Measurements from ENCODE around the gene FUCA1.
"Not testable (repeated sequence)": the region's sequence is repeated elsewhere in the genome, so short reads cannot be mapped to it uniquely, and the experiment has no call there.

FUCA1 gene

DNA sequence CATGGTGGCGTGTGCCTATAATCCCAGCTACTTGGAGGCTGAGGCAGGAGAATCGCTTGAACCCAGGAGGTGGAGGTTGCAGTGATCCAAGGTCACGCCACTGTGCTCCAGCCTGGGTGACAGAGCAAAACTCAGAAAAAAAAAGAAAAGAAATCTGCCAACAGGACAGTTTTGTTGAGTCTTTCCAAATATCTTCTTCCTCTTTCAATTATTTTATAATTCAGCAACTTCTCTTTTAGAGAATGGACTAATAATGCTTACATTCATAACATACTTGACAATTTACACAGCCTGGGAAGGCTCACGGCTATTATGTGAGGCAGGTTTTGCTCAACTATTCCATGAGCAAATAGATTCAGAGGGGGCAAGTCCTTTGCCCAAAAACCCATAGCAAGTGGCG lies 27.0 kb upstream of the FUCA1 start:
- DNase-seq, result no peak

- DNase-seq, result no peak
Measured at GRCh38 chr1:23889074-23889473, 21.0 kb upstream of the FUCA1 start.

DNA sequence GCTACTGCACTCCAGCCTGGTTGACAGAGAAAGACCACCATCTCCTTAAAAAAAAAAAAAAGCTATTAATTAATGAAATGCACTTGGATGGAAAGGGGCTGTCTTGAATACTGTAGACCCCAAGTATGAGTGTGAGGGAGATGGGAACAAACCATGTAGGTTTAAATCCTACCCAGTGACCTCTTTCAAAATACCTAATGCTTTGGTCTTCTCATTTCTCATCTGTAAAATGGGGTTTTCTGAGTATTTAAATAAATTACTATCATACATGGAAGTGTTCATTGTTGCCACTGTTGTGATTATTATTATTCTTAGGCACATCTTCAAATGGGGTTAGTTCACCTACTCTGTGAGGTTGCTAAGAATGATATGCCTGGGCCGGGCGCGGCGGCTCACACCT lies 17.1 kb upstream of the FUCA1 start:
- DNase-seq, result no peak

DNA sequence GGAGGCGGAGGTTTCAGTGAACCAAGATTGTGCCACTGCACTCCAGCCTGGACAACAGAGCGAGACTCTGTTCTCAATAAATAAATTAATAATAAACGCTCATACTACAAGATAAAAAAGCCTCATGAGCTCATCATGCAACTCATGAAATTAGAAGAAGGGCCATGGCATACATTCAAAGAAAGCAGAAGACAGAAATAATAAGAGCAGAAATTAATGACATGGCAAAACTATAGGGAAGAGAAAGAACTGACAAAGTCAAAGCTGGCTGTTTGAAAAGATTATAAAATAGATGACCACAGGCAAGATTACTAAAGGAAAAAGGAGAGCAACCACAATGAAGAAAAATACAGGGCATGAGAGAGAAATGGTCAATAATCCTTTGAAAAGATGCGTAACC lies 14.7 kb upstream of the FUCA1 start:
- DNase-seq, result no peak

DNA sequence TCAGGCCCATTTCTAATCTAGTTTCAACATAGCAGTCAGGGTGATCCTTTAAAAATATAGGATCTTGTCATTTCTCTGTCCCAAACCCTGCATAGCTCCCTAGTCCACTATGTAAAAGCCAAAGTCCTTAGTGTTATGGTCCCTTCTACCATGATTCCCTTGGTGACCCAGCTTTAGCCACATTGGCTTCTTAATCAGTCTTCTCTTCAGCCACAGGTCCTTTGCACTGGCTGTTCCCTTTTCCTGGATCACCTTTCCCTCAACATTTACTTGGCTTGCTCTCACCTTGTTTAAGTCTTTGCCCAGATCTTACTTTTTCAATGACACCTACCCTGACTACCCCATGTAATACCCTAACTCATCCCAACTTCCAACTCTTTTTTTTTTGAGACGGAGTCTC lies 11.7 kb upstream of the FUCA1 start:
- DNase-seq, result no peak

DNA sequence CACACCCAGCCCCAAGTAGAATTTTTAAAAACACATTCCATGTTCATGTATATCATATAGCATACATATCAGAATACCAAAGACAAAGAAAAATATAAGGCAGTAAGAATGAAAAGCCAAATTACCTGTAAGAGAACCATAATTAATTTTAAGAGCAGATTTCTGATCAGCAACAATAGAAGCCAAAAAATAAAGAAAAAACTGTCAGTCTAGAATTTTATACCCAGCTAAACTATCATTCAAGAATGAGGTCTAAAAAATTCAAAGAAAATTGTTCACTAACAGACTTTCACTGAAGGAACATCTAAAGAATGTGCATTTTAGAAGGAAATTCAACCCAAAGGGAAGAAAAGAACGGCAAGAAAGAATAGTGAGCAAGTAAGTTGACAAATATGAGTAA lies 10.6 kb upstream of the FUCA1 start:
- DNase-seq, result no peak

- DNase-seq, result no peak
Measured at GRCh38 chr1:23875382-23875781, 7.3 kb upstream of the FUCA1 start.

GRCh38 chr1:23872421-23872820 lies 4.3 kb upstream of the FUCA1 start:
- no peak for DNase-seq

DNA sequence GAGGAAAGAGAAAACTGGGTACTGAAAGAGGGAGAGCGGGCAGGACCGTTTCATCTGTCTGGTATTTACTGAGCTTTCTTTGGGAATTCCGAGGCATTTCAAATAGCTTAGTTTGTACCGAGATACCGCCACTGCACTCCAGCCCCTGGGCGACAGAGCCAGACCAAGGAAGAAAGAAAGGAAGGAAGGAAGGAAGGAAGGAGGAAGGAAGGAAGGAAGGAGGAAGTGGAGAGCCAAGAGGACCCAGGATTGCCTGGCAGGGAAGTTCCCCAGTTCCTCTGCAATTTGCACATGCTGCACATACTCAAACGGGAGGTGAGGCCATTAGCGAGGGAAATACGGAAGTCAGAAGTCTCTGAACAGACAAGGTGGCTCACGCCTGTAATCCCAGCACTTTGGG lies 961 bp upstream of the FUCA1 start:
- no peak for DNase-seq

- no peak for DNase-seq
Measured at GRCh38 chr1:23868557-23869016, 497 bp upstream of the FUCA1 start.

- DNase-seq, result peak; percentile 41
Measured at GRCh38 chr1:23867542-23867894, 572 bp downstream of the FUCA1 start.

DNA sequence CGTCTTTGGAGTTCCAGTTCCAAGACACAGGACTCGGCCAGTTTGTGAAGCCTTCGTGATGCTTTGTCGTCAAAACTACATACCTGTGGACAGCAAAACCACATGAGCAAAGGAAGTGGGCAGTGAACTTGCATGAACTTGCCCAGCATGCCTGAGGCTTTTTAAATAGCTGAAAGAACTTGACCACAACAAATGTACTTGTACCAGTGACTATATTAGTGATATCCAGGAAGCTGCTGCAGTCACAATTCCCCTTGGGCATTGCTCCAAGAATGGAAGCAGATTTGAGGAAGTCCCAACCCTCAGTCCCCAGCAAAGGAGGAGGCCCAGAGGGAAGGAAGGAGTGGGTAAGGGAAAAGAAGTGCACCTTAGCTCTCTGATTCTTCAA lies 2.6 kb downstream of the FUCA1 start:
- DNase-seq, result no peak

DNA sequence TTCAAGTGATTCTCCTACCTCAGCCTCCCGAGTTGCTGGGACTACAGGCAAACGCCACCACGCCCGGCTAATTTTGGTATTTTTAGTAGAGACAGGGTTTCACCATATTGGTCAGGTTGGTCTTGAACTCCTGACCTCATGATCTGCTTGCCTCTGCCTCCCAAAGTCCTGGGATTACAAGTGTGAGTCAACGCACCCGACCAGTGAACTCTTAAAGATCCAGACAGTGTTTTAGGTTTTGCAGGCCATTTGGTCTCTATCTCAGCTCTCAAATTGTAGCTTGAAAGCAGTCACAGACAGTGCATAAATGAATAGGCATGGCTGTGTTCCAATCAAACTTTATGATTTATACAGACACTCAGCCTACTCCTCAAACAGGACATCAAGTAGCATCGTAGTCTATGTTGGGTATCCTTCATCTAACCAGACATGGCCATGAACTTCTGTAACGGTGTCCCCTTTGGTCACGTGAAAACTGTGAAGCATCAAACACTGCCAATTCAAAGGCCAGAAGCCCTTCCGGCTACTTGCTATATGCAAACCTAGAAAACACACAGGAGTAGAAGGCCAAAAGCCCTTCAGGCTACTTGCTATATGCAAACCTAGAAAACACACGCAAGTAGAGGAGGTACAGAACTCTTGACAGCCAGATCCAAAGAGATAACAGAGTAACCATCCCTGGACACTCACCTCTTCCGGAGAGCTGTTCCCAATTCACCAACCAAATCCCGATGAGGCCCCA lies 3.1 kb downstream of the FUCA1 start:
- no peak for DNase-seq

DNA sequence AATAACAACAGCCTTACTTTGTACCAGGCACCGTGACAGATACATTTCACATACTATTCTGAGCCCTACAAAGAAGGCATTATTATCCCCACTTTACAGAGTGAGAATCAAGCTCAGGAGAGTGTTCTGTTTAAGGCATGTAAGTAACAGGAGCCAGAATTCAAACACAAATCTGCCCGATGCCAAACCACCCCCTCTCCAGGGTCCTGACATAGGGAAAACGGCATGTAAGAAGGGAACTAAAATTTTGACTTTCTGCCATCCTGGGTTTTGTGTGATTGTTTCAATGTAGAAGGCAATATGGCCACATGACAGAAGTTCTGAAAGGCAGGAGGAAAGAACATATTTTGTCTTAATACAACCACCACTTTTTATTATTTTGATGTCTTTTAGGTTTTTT lies 5.5 kb downstream of the FUCA1 start:
- DNase-seq, result no peak

DNA sequence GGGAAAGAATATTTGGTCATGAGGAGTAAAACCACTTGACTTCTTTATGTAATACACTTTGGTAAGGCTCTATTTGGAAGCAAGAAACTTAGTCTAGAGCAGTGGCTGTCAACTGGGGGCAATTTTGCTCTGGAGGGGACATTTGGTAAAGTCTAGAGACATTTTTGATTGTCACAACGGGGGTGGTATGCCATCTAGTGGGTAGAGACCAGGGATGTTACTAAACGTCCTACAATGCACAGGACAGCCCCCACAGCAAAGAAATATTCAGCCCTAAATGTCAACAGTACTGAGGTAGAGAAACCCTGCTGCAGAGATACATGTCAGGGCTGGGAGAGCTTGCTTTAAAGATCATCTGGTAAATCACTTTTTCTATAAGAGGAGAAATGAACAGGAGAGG lies 13.5 kb downstream of the FUCA1 start:
- no peak for DNase-seq

- not testable (repeated sequence) for DNase-seq
Measured at GRCh38 chr1:23853124-23853523, 15.0 kb downstream of the FUCA1 start.

DNA sequence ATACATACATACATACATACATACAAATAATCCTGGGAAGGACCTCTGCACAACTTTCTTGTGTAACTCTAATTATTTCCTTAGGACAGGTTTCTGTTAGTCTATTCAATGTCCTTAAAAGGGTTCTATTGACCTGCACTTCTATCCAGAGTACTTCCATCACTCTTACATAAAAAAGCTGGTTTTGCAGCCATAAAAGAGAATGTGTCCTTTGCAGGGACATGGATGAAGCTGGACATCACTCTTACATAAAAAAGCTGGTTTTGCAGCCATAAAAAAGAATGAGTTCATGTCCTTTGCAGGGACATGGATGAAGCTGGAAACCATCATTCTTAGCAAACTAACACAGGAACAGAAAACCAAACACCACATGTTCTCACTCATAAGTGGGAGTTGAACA lies 16.7 kb downstream of the FUCA1 start:
- not testable (repeated sequence) for DNase-seq

DNA sequence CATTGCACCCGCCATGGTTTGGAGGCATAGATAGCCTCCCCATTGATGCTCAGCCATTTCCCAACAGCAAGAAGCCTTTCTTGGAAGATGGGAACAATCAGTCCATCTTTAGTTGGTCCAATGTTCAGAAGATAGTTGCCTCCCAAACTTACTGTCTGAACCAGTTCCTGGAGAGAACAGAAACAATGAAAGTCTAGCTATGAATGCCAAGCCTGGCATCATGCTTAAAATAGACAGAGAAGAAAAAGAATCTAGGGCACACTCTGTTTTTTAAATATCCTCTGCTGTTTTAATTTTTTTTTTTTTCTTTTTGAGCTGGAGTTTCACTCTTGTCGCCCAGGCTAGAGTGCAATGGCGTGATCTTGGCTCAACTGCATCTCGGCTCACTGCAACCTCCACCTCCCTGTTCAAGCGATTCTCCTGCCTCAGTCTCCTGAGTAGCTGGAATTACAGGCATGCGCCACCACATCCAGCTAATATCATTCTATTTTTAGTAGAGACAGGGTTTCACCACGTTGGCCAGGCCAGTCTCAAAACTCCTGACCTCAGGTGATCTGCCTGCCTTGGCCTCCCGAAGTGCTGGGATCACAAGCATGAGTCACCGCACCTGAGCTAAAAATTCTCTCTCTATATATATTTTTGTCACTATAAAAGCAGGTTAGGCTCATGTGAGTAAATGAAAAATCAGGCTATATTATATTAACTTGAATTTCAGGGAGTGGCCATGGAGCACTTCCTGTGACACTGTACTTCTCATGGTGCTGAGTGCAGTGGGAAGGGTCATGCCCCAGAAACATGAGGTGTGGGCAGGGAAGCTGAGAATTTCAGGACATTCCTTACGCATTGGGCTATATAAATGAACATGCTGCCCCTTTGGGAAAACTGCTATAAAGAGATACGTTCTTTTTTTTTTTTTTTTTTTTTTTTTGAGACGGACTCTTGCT lies 19.1 kb downstream of the FUCA1 start:
- DNase-seq, result no peak

DNA sequence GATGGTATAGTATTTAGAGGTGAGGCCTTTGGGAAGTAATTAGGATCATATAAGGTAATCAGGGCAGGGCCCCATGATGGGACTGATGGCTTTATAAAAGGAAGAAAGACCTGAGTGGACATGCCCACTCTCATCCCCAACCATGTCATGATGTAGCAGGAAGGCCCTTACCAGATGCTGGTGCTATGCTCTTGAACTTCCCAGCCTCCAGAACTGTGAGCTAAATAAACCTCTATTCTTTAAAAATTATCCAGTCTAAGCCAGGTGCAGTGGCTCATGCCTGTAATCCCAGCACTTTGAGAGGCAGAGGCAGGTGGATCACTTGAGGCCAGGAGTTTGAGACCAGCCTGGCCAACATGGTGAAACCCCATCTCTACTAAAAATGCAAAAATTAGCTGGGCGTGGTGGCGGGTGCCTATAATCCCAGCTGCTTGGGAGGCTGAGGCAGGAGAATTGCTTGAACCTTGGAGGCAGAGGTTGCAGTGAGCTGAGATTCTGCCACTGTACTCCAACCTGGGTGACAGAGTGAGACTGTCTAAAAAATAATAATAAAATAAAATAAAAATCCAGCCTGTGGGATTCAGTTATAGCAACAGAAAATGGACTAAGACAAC lies 20.5 kb downstream of the FUCA1 start:
- DNase-seq, result not testable (repeated sequence)

GRCh38 chr1:23845163-23845562 lies 22.9 kb downstream of the FUCA1 start:
- DNase-seq, result no peak

DNA sequence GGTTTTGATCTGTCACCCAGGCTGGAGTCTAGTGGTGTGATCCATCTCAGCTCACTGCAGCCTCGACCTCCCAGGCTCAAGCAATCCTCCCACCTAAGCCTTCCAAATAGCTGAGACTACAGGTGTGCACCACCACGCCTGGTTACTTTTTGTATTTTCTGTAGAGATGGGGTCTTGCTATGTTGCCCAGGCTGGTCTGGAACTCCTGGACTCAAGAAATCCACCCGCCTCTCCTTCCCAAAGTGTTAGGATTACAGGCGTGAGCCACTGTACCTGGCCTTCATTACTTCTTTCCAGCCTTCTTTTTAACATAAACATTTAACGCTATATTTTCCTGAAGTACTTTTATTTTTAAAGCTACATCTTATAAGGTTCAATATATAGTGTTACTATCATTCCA lies 24.4 kb downstream of the FUCA1 start:
- no peak for DNase-seq

GRCh38 chr1:23838401-23838866 lies 29.7 kb downstream of the FUCA1 start:
- peak; percentile 63 for DNase-seq

DNA sequence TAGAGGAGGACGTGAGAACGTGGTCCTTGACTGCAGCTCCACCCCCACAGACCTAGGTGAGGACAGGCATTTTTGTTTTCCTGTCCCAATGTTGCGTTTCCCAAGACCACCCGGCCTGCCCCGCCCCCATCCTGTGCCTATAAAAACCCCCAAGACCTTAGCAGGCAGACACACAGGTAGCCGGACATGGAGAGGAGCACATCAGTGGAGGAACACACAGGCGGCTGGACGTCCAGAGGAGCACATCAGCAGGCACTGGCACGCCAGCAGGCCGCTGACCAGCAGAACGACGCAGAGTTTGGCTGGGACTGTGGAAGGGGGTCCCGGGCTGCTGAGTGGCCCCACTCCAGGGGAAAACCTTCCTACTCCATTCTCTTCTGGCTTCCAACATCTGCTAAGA lies 30.2 kb downstream of the FUCA1 start:
- no peak for DNase-seq

DNA sequence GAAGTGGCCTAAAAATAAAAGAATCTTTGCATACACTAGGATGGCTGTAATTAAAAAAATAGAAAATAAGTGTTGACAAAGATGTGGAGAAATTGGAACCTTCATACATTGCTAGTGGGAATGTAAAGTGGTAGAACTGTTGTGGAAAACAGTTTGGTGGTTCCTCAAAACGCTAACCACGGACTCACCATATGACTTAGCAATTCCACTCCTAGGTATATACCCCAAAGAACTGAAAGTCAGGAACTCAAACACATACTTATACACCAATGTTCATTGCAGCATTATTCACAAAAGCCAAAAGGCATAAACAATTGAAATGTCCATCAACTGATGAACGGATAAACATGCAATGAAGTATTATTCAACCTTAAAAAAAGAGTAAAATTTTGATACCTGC lies 32.1 kb downstream of the FUCA1 start:
- DNase-seq, result no peak

All from NCI-H1105 treated with DMSO at 0.1 percent for 48 hours (cell line).